Coronary artery (tissue), 2 donors: ENCODE data around the gene SLC22A12.

Experiments
- DNase-seq: peaks from one replicate; pipeline ENCODE4 v3.0.0-alpha.2; 2017; ENCODE audit warnings: low spot score
- H3K27ac ChIP-seq, 2 donors: fragments of 200-600 bp; sonication (generic); one replicate each; pipeline ENCODE4 v1.5.1; 2016 to 2019
- H3K4me3 ChIP-seq: fragments of 200-600 bp; sonication (generic); 2 replicates; pipeline ENCODE4 v1.5.1; 2016; ENCODE audit warnings: mild to moderate bottlenecking, moderate library complexity
- CTCF ChIP-seq: fragments of 200-600 bp; sonication (generic); IDR thresholded peaks from one replicate; pipeline ENCODE4 v1.5.1; 2019; ENCODE audit warnings: antibody characterized with exemption

The SLC22A12 gene

DNA sequence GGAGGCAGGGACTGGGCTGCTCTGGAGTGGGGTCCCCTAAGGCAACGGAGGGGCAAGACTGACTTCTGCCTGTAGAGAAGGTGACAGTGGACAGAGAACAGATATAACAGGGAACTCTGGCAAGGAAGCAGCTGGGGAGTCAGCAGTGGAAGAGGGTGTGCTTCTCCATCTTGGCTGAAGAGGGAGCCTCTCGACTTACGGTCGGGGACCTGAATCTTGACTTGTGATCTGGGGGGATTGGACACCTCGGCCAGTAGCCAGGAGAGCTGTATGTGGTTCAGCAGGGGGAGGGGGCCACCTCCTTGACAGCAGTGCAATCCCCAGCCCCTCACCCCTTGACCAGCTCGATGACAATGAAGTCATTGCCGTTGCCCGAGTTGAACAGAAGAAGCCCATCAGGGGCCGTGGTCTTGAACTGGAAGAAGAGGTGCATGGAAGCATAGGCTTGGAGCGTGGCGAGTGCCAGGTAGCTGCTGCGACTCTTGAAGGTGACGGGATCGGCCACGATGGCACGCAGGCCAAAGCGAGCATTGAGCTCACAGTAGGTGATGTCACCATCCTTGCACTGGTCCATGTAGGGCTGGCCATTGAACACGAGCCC lies 60.0 kb downstream of the SLC22A12 start:
- TF ChIP-seq CTCF: no peak
- Histone ChIP-seq H3K27ac (no peak overlapping the region), H3K4me3 (no peak overlapping the region)
- DNase-seq: no peak
